Frontal cortex (tissue), 4 donors: ENCODE measurements around the gene SLC34A3. TPM values are rescaled to one million over a fixed set of nuclear protein-coding genes. Genes with fewer than 3 reads are reported as not detected.

Experiments
- DNase-seq, 2 donors: peaks; one replicate each; pipeline ENCODE4 v3.0.0; 2012; ENCODE audit warnings: low spot score in 2 of 2
- FAIRE-seq: peaks from 2 replicates; lab custom pipeline; 2012; peaks lifted over from hg19 to GRCh38; lab: Jason Lieb, UNC
- total RNA-seq: library from RNA; depleted of rRNA; stranded (reverse); fragments of >200 nt; gene quantifications from one replicate; pipeline ENCODE4 v1.2.3, GENCODE V29; 2014
- donor health status: control.
- donor health status: control.
- donor health status: control.

Gene SLC34A3
- total RNA-seq, 1 donor from 2014 or later: not detected

- no peak for FAIRE-seq
- DNase-seq: no peak
Measured at GRCh38 chr9:137194909-137195308, 35.8 kb upstream of the SLC34A3 start.

GRCh38 chr9:137195525-137196220 is 35.0 kb upstream of the SLC34A3 start:
- FAIRE-seq: no peak
- no peak for DNase-seq

- FAIRE-seq: no peak
Measured at GRCh38 chr9:137198051-137198901, 32.4 kb upstream of the SLC34A3 start.

GRCh38 chr9:137198902-137199283 is 31.8 kb upstream of the SLC34A3 start:
- DNase-seq: no peak
- FAIRE-seq: no peak

More at GRCh38 chr9:137198051-137198901, 32.4 kb upstream of the SLC34A3 start:
- DNase-seq: no peak

GRCh38 chr9:137199411-137200121 is 31.1 kb upstream of the SLC34A3 start:
- DNase-seq (no peak), FAIRE-seq (no peak)

- peak; percentile 100 for DNase-seq
- peak; percentile 60 for FAIRE-seq
Measured at GRCh38 chr9:137200311-137201204, 30.1 kb upstream of the SLC34A3 start, which contains the start of gene TPRN. Gene TPRN (minus strand): TSS chr9:137200741. CDS start chr9:137200711, 30 bp downstream.

- DNase-seq (no peak), FAIRE-seq (no peak)
Measured at GRCh38 chr9:137201205-137201868, 29.4 kb upstream of the SLC34A3 start.

GRCh38 chr9:137202966-137203365 is 27.7 kb upstream of the SLC34A3 start:
- DNase-seq (no peak), FAIRE-seq (no peak)

- FAIRE-seq: no peak
- no peak for DNase-seq
Measured at GRCh38 chr9:137204731-137205125, 26.0 kb upstream of the SLC34A3 start.

GRCh38 chr9:137205126-137206069 is 25.3 kb upstream of the SLC34A3 start, which contains the start of the genes NDOR1 and TMEM203:
Gene NDOR1 (plus strand): TSS chr9:137205700. CDS start chr9:137205778, 78 bp downstream.
Gene TMEM203 (minus strand): TSS chr9:137205648. CDS start chr9:137205414, 234 bp downstream.
- DNase-seq (peak; percentile 99 to 100), FAIRE-seq (no peak)

- DNase-seq: no peak
- FAIRE-seq: no peak
Measured at GRCh38 chr9:137206602-137207001, 24.1 kb upstream of the SLC34A3 start.

GRCh38 chr9:137211532-137211931 is 19.2 kb upstream of the SLC34A3 start:
- FAIRE-seq (no peak), DNase-seq (no peak)

GRCh38 chr9:137212520-137212919 is 18.2 kb upstream of the SLC34A3 start:
- FAIRE-seq (no peak), DNase-seq (no peak)

- FAIRE-seq: no peak
Measured at GRCh38 chr9:137213160-137214060, 17.3 kb upstream of the SLC34A3 start.

GRCh38 chr9:137214620-137215019 is 16.1 kb upstream of the SLC34A3 start:
- FAIRE-seq (no peak), DNase-seq (no peak)

More at GRCh38 chr9:137213160-137214060, 17.3 kb upstream of the SLC34A3 start:
- DNase-seq: no peak

- DNase-seq: no peak
- FAIRE-seq: no peak
Measured at GRCh38 chr9:137215196-137215986, 15.3 kb upstream of the SLC34A3 start.
